GM21528 (cell line): ENCODE measurements around the gene TBC1D3E.
"Not testable (repeated sequence)": the region's sequence is repeated elsewhere in the genome, so short reads cannot be mapped to it uniquely, and the experiment has no call there.

ENCODE experiments used
- ATAC-seq: cut with Tn5 transposase; IDR thresholded peaks from one replicate; pipeline ENCODE4 v1.9.1; 2021; ENCODE audit warnings: mild to moderate bottlenecking, moderate library complexity; ENCODE audit not compliant: unreplicated experiment, low FRiP score

TBC1D3E gene

DNA sequence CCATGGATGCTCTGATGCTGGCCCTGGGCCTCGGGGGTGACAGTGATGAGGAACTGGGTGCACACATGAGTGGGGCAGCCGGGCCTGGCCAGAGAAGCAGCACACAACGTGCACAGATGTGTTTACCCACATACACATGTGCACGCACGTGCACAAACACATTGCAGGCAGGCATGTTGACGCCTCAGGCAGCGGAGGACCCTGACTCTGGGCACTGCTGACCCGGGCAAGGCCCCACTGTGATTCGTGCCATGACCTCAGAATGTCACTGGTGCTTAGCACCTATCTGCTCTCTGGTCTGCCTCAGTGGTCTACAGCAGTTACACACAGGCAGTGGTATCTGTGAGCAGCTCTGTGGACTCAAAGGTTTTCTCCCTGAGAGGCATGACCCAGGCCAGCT lies at the start of gene TBC1D3E:
Gene TBC1D3E (plus strand): TSS at position 301 of the 400 bp plus-strand sequence. CDS start 1,545 bp downstream, outside the sequence.
- ATAC-seq, result not testable (repeated sequence)

DNA sequence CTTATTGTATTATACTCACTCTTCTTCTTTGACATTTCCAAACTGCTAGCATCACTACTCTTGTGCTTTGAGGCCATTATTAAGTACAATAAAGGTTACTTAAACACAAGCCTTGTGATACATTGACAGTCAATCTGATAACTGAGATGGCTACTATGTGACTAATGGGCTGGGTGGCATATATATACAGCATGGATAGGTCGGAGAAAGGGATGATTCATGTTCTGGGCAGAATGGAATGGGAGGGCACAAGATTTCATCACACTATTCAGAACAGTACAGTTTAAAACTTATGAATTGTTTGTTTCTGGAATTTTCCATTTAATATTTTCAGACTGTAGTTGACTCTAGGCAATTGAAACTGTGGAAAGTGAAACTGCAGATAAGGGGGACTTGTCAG lies 40.4 kb upstream of the TBC1D3E start:
- not testable (repeated sequence) for ATAC-seq

GRCh38 chr17:38088120-38088519 lies 39.6 kb upstream of the TBC1D3E start:
- ATAC-seq, result not testable (repeated sequence)

- not testable (repeated sequence) for ATAC-seq
Observed at GRCh38 chr17:38094059-38094694, 33.6 kb upstream of the TBC1D3E start.

DNA sequence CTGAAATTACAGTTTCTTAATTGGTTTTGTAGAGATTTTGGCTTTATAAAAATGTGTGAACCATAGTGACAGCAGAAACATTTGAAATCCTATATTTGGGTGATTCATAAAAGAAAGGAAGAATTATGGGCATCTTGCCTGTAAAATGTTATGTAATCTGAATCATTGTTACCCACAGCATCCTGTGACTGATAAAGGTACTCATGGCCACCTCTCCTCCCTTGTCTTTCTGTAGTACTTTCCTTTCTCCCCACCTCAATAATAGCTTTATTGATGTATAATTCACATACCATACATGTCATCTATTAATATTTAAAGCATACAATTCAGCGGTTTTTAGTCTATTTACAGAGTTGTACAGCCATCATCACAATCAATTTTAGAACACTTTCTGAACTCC lies 28.5 kb upstream of the TBC1D3E start:
- ATAC-seq, result not testable (repeated sequence)

GRCh38 chr17:38119829-38120228 lies 7.9 kb upstream of the TBC1D3E start:
- not testable (repeated sequence) for ATAC-seq

GRCh38 chr17:38134860-38135259 lies 7.1 kb downstream of the TBC1D3E start:
- ATAC-seq, result not testable (repeated sequence)
